T-cell (primary cell): ENCODE results near the gene HBP1. TPM values are rescaled to one million over a fixed set of nuclear protein-coding genes. Genes with fewer than 3 reads are reported as not detected.

ENCODE experiments used
- ATAC-seq, 4 experiments: fragments of 200-7000 bp in 3 of 4; fragments of 150-1000 bp in 1 of 4; cut with Tn5 transposase; replicated peaks in 1 of 4; 1 replicate in 3 of 4; 2 replicates in 1 of 4; pipeline ENCODE4 v1.10.0; 2021; ENCODE audit warnings: moderate library complexity in 3 of 4, mild to moderate bottlenecking in 2 of 4, moderate number of reproducible peaks in 1 of 4
- CTCF ChIA-PET, 2 donors: fragments of 300-600 bp; sonication (Branson Sonifier 250); formaldehyde crosslinking; loops; one replicate each; lab custom pipeline; 2022; ENCODE audit warnings: antibody characterized with exemption in 2 of 2; lab: Charles Lee
- POLR2A ChIA-PET, 2 donors: fragments of 300-600 bp; sonication (Branson Sonifier 250); formaldehyde crosslinking; loops; one replicate each; lab custom pipeline; 2022; ENCODE audit warnings: antibody characterized with exemption in 2 of 2; lab: Charles Lee
- DNase-seq, 35 experiments: peaks; one replicate each; pipeline versions ENCODE4 v3.0.0 to v3.0.0-alpha.2; 2013 to 2023
- H3K27ac ChIP-seq: one replicate; pipeline ENCODE4 v1.5.1; 2013; ENCODE audit warnings: low read length
- H3K27me3 ChIP-seq, 2 experiments: replicated peaks in 1 of 2; 1 replicate in 1 of 2; 2 replicates in 1 of 2; pipeline versions ENCODE4 v1.6.1 to v1.7.0; 2013; ENCODE audit warnings: low read length in 1 of 2, mixed read lengths in 1 of 2; ENCODE audit not compliant: control insufficient read depth in 2 of 2, insufficient read depth in 2 of 2; ENCODE audit errors: extremely low read depth in 1 of 2
- H3K36me3 ChIP-seq, 2 donors: 1 replicate in 1 of 2; 2 replicates in 1 of 2; pipeline versions ENCODE4 v1.6.1 to v1.7.0; 2013; ENCODE audit warnings: low read length in 1 of 2; ENCODE audit not compliant: control insufficient read depth in 2 of 2, insufficient read depth in 1 of 2; ENCODE audit errors: extremely low read depth in 1 of 2
- H3K4me1 ChIP-seq, 2 experiments: 1 replicate in 1 of 2; 2 replicates in 1 of 2; pipeline versions ENCODE4 v1.6.1 to v1.7.0; 2013; ENCODE audit warnings: low read length in 2 of 2, mixed read lengths in 1 of 2; ENCODE audit not compliant: insufficient read depth in 2 of 2, control insufficient read depth in 1 of 2; ENCODE audit errors: extremely low read depth in 1 of 2
- H3K4me3 ChIP-seq, 2 donors: 1 replicate in 1 of 2; 2 replicates in 1 of 2; pipeline versions ENCODE4 v1.5.1 to v1.7.0; 2013; ENCODE audit warnings: mild to moderate bottlenecking in 2 of 2, low read length in 1 of 2, moderate library complexity in 1 of 2; ENCODE audit not compliant: control insufficient read depth in 1 of 2; ENCODE audit errors: extremely low read depth in 1 of 2
- H3K9me3 ChIP-seq: 2 replicates; pipeline ENCODE4 v1.7.0; 2013
- H3K27ac Mint-ChIP-seq, 2 donors: one replicate each; pipeline ENCODE4 v1.8.0; 2020 to 2021; ENCODE audit warnings: mild to moderate bottlenecking in 2 of 2, mixed read lengths in 2 of 2
- H3K27me3 Mint-ChIP-seq, 2 donors: one replicate each; pipeline ENCODE4 v1.8.0; 2021 to 2022; ENCODE audit warnings: mixed read lengths in 2 of 2
- H3K36me3 Mint-ChIP-seq: one replicate; pipeline ENCODE4 v1.8.0; 2021; ENCODE audit warnings: mixed read lengths
- H3K4me1 Mint-ChIP-seq, 3 donors: one replicate each; pipeline ENCODE4 v1.8.0; 2020 to 2022; ENCODE audit warnings: mixed read lengths in 3 of 3, mild to moderate bottlenecking in 1 of 3
- H3K4me3 Mint-ChIP-seq, 3 donors: one replicate each; pipeline ENCODE4 v1.8.0; 2020 to 2022; ENCODE audit warnings: mild to moderate bottlenecking in 3 of 3, mixed read lengths in 3 of 3, moderate library complexity in 3 of 3
- H3K9me3 Mint-ChIP-seq, 3 donors: one replicate each; pipeline ENCODE4 v1.8.0; 2020 to 2022; ENCODE audit warnings: mixed read lengths in 3 of 3
- WGBS: methylation state at CpG from one replicate; pipeline ENCODE4 v1.1.5; 2013; ENCODE audit warnings: missing lambda C conversion rate; ENCODE audit not compliant: insufficient coverage; 5-methylcytosine and 5-hydroxymethylcytosine counted together
- total RNA-seq, 35 experiments: library from RNA in 6 of 35; stranded (reverse) in 6 of 35; fragments of 120-200 nt in 1 of 35; gene quantifications; one replicate each; pipeline versions ENCODE4 v1.2.1 to v1.2.4 and lab custom pipeline; 2013 to 2026

The HBP1 gene
- total RNA-seq, 5 donors from 2014 or later (not counting 1 experiment from before 2014, with no cell fraction given), result 78.6 to 211 (median 92.0) TPM

DNA sequence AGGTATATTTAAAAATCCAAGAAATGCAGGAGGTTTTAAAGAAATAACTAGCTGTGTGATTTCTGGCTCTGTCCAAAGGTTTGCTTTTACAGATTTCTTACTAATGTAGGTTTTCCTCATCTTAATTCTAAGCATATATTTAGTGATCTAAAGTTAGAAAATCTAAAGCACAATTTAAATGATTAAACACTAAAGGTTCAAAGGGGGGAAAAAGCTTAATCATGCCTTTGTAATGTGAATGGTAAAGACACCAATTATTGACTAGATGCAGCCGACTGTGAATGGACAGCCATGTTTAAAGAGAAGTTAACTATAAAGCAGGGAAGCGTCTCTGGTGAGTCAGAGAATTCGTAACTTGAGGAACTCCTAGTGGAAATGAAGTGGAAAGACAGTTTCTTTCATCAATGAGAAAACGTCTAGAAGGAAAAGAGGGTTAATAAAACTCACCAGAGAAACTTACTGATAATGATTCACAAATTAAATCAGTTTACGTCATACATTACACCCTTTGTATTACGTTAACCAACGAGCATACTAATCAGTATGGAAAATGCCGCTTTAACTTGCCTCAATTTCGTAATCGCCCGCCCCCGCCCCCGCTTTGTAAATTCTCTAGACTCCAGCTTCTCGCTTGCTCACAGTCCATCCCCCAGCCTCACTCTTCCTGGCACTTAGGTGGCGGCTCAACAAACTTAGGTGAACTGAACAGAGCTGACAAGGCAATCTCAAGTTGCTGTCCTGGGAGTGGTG, 1.1 kb upstream of the HBP1 start:
- WGBS, result no CpG with 5 or more reads among the region's 15 CpGs
- Histone ChIP-seq H3K4me1 (peaks cover 16 to 19% of the 10 kb centered on the region in 2 experiments), H3K36me3 (no peaks in the 10 kb centered on the region), H3K9me3 (no peaks in the 10 kb centered on the region), H3K4me3 (peak overlapping the region; percentile 58 to 90), H3K27ac (peak overlapping the region; percentile 96), H3K27me3 (no peaks in the 10 kb centered on the region)
- ChIA-PET POLR2A (interaction anchor here (0.6 to 3.7 kb wide), 21 partner anchors 12 to 883 kb away, joined by 3 to 76 read pairs (median 6); partner anchors contain the start of genes CBLL1 (in 1 of the 2), NAMPT (in 1 of the 2) and PIK3CG (in 1 of the 2)), CTCF (interaction anchor here (0.6 to 4.5 kb wide), 23 partner anchors 8 to 1636 kb away, joined by 3 to 101 read pairs (median 5); partner anchors contain the start of genes CCDC71L (in 1 of the 2), PIK3CG (in 1 of the 2) and RINT1 (in 1 of the 2))
- peaks cover 4% of the 10 kb centered on the region for H3K36me3 Mint-ChIP-seq
- DNase-seq (peak in 27 of 35 experiments; percentile 24 to 86 (median 73)), ATAC-seq (peak; percentile 8 to 21 (median 12))
- H3K4me1 Mint-ChIP-seq, result peaks cover 21 to 36% (median 28%) of the 10 kb centered on the region in 3 donors
- H3K4me3 Mint-ChIP-seq, result peak overlapping the region; percentile 93 to 98 (median 94)
- peaks cover 2 to 5% of the 10 kb centered on the region in 2 donors for H3K27me3 Mint-ChIP-seq
- H3K27ac Mint-ChIP-seq, result peak overlapping the region; percentile 99 to 100
- no peaks in the 10 kb centered on the region for H3K9me3 Mint-ChIP-seq

DNA sequence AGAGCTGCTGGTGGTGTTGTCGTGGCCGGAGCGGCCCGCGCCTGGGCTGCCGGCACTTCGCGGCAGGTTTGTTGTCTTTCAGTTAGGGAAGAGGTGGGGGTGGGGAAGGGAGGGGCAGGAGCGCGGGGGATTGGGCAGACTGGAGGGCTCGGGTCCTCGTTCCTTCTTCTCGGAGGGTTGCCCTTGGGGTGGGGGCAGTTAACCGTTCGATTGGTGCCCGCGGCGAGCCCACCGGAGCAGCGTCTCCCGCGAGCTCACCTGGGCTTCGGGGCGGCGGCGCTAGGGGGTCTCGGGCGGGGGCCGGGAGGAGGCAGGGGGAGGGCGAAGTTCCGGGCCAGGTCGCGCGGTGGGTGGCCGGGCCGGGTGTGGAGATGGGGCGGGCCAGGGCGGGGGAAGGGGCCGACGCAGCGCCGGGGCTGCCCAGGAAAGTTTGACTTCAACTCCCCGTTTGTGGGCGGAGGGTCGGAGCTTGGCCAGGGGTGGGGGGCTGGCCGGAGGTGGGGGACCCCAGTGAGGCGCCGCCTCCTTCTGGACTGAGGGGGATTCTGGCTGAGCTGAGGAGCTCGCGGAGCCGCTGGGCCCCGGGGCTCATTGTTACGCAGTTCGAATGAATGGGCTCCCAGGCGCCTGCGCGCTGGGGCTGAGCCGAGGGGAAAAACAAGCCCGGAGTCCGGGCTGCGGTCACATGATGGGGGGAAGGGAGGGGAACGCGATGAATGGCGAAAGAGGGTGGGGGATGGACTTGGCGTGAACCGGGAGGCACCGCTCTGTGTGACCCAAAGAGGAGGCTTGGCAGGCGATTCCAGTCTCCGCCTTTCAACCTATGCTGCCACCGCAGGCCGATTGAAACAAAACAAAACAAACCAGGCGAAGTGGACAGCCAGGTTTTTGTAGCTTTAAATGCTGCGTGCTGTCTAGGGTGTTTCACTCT, 582 bp downstream of the HBP1 start:
- Mint-ChIP-seq H3K36me3 (peaks cover 10% of the 10 kb centered on the region), H3K27me3 (peaks cover 2 to 5% of the 10 kb centered on the region in 2 donors), H3K4me1 (peaks cover 38 to 53% (median 46%) of the 10 kb centered on the region in 3 donors), H3K27ac (peak overlapping the region; percentile 99 to 100), H3K9me3 (no peaks in the 10 kb centered on the region), H3K4me3 (peak overlapping the region; percentile 93 to 98 (median 94))
- peak; percentile 2 to 8 (median 6) for ATAC-seq
- CTCF ChIA-PET, result interaction anchor here (0.6 to 4.5 kb wide), 18 partner anchors 8 to 1009 kb away, joined by 3 to 101 read pairs (median 4); partner anchors contain the start of genes CCDC71L (in 1 of the 2) and PIK3CG (in 1 of the 2)
- Histone ChIP-seq H3K4me3 (peak overlapping the region; percentile 79 to 92), H3K36me3 (no peaks in the 10 kb centered on the region), H3K27me3 (no peaks in the 10 kb centered on the region), H3K4me1 (peaks cover 19 to 32% of the 10 kb centered on the region in 2 experiments), H3K27ac (peak overlapping the region; percentile 96), H3K9me3 (no peaks in the 10 kb centered on the region)
- 0% methylated on average over 46 of the region's 73 CpGs for WGBS
- POLR2A ChIA-PET, result interaction anchor here (0.6 to 3.7 kb wide), 36 partner anchors 11 to 1638 kb away, joined by 3 to 76 read pairs (median 5); partner anchors contain the start of genes CBLL1 (in 1 of the 2), NAMPT (in 1 of the 2) and RINT1 (in 1 of the 2)
- DNase-seq, result peak; percentile 54 to 88 (median 79)

DNA sequence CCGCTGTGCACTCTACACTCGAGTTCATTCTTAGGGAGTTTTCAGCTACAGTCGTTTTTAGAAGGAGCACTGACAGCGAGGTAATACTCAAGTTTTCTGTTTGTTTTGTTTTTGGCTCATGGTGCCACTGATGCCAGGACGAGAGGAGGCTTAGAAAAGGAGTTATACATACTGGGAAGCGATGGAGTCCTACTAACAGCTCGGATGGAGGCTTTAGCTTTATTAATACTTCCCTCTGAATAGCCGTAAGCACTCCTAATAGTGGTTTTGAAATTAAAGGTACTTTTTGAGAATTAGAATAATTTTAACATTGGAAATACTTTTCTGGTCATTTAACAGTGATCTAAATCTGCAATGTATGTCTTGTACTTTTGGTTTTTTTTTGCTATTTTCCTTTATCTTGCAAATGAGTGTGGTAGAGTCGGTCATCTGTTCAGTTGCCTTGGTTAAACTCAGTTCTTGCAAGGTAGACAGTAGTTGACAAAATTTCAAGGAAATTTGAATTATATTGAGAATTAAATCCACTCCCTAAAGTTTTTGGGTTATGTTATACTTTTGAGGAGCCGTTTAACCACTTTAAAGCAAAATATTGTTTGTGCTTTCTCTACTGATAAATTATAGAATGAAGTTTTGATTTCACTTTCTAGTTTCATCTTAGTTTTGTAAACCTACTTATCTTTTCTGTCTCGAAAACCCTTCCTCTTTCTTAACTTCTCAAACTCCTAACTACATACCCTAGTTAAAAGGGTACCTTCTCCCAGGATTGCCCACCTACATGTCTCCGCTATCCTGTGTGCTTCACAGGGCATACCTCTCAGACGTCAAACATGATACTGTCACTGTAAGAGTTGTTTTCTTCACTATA, 1.5 kb downstream of the HBP1 start:
- H3K4me3 ChIP-seq, result peak overlapping the region; percentile 71 to 92
- H3K27ac Mint-ChIP-seq, result peak overlapping the region; percentile 94 to 100
- no peaks in the 10 kb centered on the region for H3K36me3 ChIP-seq
- no peaks in the 10 kb centered on the region for H3K9me3 ChIP-seq
- peaks cover 0 to 2% of the 10 kb centered on the region in 2 donors for H3K27me3 Mint-ChIP-seq
- H3K4me1 Mint-ChIP-seq, result peaks cover 47 to 62% (median 55%) of the 10 kb centered on the region in 3 donors
- DNase-seq, result no peak
- WGBS, result 0% methylated on average over 4 of the region's 13 CpGs
- H3K4me1 ChIP-seq, result peaks cover 21 to 35% of the 10 kb centered on the region in 2 experiments
- H3K27me3 ChIP-seq, result no peaks in the 10 kb centered on the region
- peak overlapping the region; percentile 93 to 98 (median 94) for H3K4me3 Mint-ChIP-seq
- H3K36me3 Mint-ChIP-seq, result peaks cover 12% of the 10 kb centered on the region
- no peak for ATAC-seq
- peak overlapping the region; percentile 96 for H3K27ac ChIP-seq
- ChIA-PET POLR2A (interaction anchor here (0.6 to 3.7 kb wide), 13 partner anchors 10 to 721 kb away, joined by 3 to 76 read pairs (median 4); partner anchors contain the start of gene CBLL1 (in 1 of the 2)), CTCF (interaction anchor here (0.9 to 4.5 kb wide), 6 partner anchors 9 to 573 kb away, joined by 3 to 101 read pairs (median 3); no protein-coding TSS in a partner anchor)
- no peaks in the 10 kb centered on the region for H3K9me3 Mint-ChIP-seq

- ATAC-seq (no peak), DNase-seq (no peak)
- peak overlapping the region in 1 of 2 donors; percentile 34 for H3K27ac Mint-ChIP-seq
- no peaks in the 10 kb centered on the region for H3K9me3 Mint-ChIP-seq
- Histone ChIP-seq H3K36me3 (no peaks in the 10 kb centered on the region), H3K27me3 (no peaks in the 10 kb centered on the region), H3K4me3 (no peak overlapping the region), H3K4me1 (peaks cover 25 to 34% of the 10 kb centered on the region in 2 experiments), H3K27ac (no peak overlapping the region), H3K9me3 (no peaks in the 10 kb centered on the region)
- peaks cover 59 to 69% (median 65%) of the 10 kb centered on the region in 3 donors for H3K4me1 Mint-ChIP-seq
- CTCF ChIA-PET, result interaction anchor here (0.6 to 0.8 kb wide), 6 partner anchors 17 to 404 kb away, joined by 4 to 6 read pairs (median 4); no protein-coding TSS in a partner anchor
- POLR2A ChIA-PET, result interaction anchor here (0.5 to 1.2 kb wide), 9 partner anchors 23 to 890 kb away, joined by 3 to 9 read pairs (median 4); no protein-coding TSS in a partner anchor
- no peaks in the 10 kb centered on the region for H3K27me3 Mint-ChIP-seq
- peak overlapping the region; percentile 17 to 43 (median 17) for H3K4me3 Mint-ChIP-seq
- 100% methylated on average over 4 of the region's 12 CpGs for WGBS
- H3K36me3 Mint-ChIP-seq, result peaks cover 12% of the 10 kb centered on the region
Observed at GRCh38 chr7:107171496-107171895, 2.7 kb downstream of the HBP1 start.
